Heart left ventricle (tissue), 16 donors: Measurements from ENCODE around the gene FETUB. TPM values are rescaled to one million over a fixed set of nuclear protein-coding genes. Genes with fewer than 3 reads are reported as not detected.
"Not testable (repeated sequence)": the region's sequence is repeated elsewhere in the genome, so short reads cannot be mapped to it uniquely, and the experiment has no call there.

Experiments
- ATAC-seq, 4 donors: fragments of 200-7000 bp; cut with Tn5 transposase; one replicate each; pipeline ENCODE4 v1.9.1; 2020 to 2022; ENCODE audit warnings: moderate library complexity in 4 of 4, mild to moderate bottlenecking in 3 of 4, moderate number of reproducible peaks in 1 of 4
- DNase-seq, 5 donors: peaks; one replicate each; pipeline ENCODE4 v3.0.0-alpha.2; 2020
- H3K27ac ChIP-seq, 12 donors: fragments of 200-600 bp; sonication (generic) in 4 of 12; one replicate each; pipeline versions ENCODE4 v1.5.0 to v1.8.0; 2016 to 2022; ENCODE audit warnings: mild to moderate bottlenecking in 2 of 12
- H3K27me3 ChIP-seq, 9 donors: fragments of 200-600 bp; sonication (generic) in 2 of 9; one replicate each; pipeline versions ENCODE4 v1.5.1 to v1.8.0; 2016 to 2022; ENCODE audit warnings: mild to moderate bottlenecking in 3 of 9
- H3K36me3 ChIP-seq, 9 donors: fragments of 200-600 bp; sonication (generic) in 2 of 9; one replicate each; pipeline versions ENCODE4 v1.5.0 to v1.8.0; 2018 to 2022; ENCODE audit warnings: mild to moderate bottlenecking in 2 of 9
- H3K4me1 ChIP-seq, 12 donors: fragments of 200-600 bp; sonication (generic) in 4 of 12; one replicate each; pipeline versions ENCODE4 v1.5.0 to v1.8.0; 2016 to 2022; ENCODE audit warnings: mild to moderate bottlenecking in 3 of 12
- H3K4me3 ChIP-seq, 12 donors: fragments of 200-600 bp; sonication (generic) in 4 of 12; one replicate each; pipeline versions ENCODE4 v1.5.0 to v1.8.0; 2017 to 2022; ENCODE audit warnings: mild to moderate bottlenecking in 9 of 12, moderate library complexity in 4 of 12
- H3K9me3 ChIP-seq, 12 donors: fragments of 200-600 bp; sonication (generic) in 4 of 12; one replicate each; pipeline versions ENCODE4 v1.5.0 to v1.8.0; 2016 to 2022; ENCODE audit warnings: mild to moderate bottlenecking in 1 of 12
- CTCF ChIP-seq, 12 donors: fragments of 200-600 bp; sonication (generic) in 4 of 12; IDR thresholded peaks; one replicate each; pipeline versions ENCODE4 v1.5.0 to v1.8.0; 2018 to 2022; ENCODE audit warnings: antibody characterized with exemption in 12 of 12, mild to moderate bottlenecking in 5 of 12
- POLR2A ChIP-seq, 2 donors: fragments of 450-650 bp; IDR thresholded peaks; one replicate each; pipeline ENCODE4 v1.6.1; 2017; ENCODE audit warnings: antibody characterized with exemption in 2 of 2, mild to moderate bottlenecking in 2 of 2, moderate library complexity in 2 of 2
- WGBS, 4 donors: extraction: QIAGEN DNeasy Blood & Tissue Kit in 2 of 4; methylation state at CpG; one replicate each; pipeline versions ENCODE4 v1.1.5 to v1.1.7; 2013 to 2018; 5-methylcytosine and 5-hydroxymethylcytosine counted together
- intact Hi-C, 10 donors: fragments of 100-400 bp; cut with DNase I; formaldehyde crosslinking; loops; one replicate each; pipeline versions ENCODE4 v1.11.1 to v1.14.2; 2022
- polyA plus RNA-seq, 2 donors: library from polyadenylated mRNA; stranded (reverse); fragments of 200-250 nt; gene quantifications; one replicate each; pipeline ENCODE4 v1.2.3, GENCODE V29; 2013
- total RNA-seq, 9 donors: library from RNA; depleted of rRNA in 2 of 9; stranded (reverse); fragments of >200 nt in 2 of 9; fragmentation: NEBNext Ultra II Directional in 3 of 9; extraction: Animal tissue kit (Norgen Biotek cat#: 25700) in 3 of 9; gene quantifications; one replicate each; pipeline versions ENCODE4 v1.1.0 to v1.2.4, GENCODE V29; 2016 to 2023
- donor health status: ischemic (EF 13 %, LVEDD 7.1; RV severe dilation, severe dysfunction).
- donor health status: healthy with polysubstance abuse.
- donor health status: DM: no; HTN: yes; CAD: no.
- donor health status: DM: no; HTN: no; CAD: no.
- donor health status: ischemic (EF 25% LVEDD 6.9; RV normal size, moderate dysfunction).
- donor health status: ischemic (EF 25% LVEDD 5.7; RV mildly dilated, moderate dysfunction).
- donor health status: healthy.
- donor health status: DM: yes; HTN: yes; CAD: no.
- donor health status: ischemic (EF 35%, LVEDD 5.7; RV mildly dilated, moderate dysfunction).
- donor health status: nonischemic (EF 11% LVEDD 7.7; RV severe dilation, severe dysfunction).
- donor health status: DM: yes; HTN: yes; CAD: no.
- donor health status: PGD.
- donor health status: ischemic (EF 29% LVEDD 5.4; RV normal size, mild dysfunction).
- donor health status: nonischemic (EF 23%, LVEDD 6.1; RV moderate dilation, normal function).

Gene FETUB
- total and polyA plus RNA-seq, 11 donors = 0.14 TPM; not detected in 10

GRCh38 chr3:186633481-186633880 is 6.7 kb upstream of the FETUB start:
- no peak for TF ChIP-seq CTCF (IDR thresholded peaks at IDR 0.05)
- no peak for TF ChIP-seq POLR2A (IDR thresholded peaks at IDR 0.05)
- H3K9me3 ChIP-seq = no peaks in the 10 kb centered on the region
- no peak for DNase-seq

GRCh38 chr3:186634207-186634606 is 6.0 kb upstream of the FETUB start:
- DNase-seq, intact Hi-C loops, ATAC-seq, H3K27me3 ChIP-seq, H3K9me3 ChIP-seq, H3K4me3 ChIP-seq, H3K36me3 ChIP-seq, H3K4me1 ChIP-seq, H3K27ac ChIP-seq: not testable (repeated sequence)
- WGBS, 4 donors = 87 to 91% (median 90%) methylated on average over 5 of the region's 5 CpGs

More at GRCh38 chr3:186633481-186633880, 6.7 kb upstream of the FETUB start:
- no peak for ATAC-seq
- H3K36me3 ChIP-seq = no peaks in the 10 kb centered on the region
- H3K4me1 ChIP-seq = no peaks in the 10 kb centered on the region
- no peak overlapping the region for H3K4me3 ChIP-seq
- intact Hi-C loops = no loop called here
- no peaks in the 10 kb centered on the region for H3K27me3 ChIP-seq
- no peak overlapping the region for H3K27ac ChIP-seq

GRCh38 chr3:186635532-186635931 is 4.7 kb upstream of the FETUB start:
- no peak overlapping the region for H3K4me3 ChIP-seq
- H3K27ac ChIP-seq = no peak overlapping the region
- no peaks in the 10 kb centered on the region for H3K9me3 ChIP-seq
- peaks cover 0 to 13% (median 5%) of the 10 kb centered on the region in 12 donors for H3K4me1 ChIP-seq
- no peak for DNase-seq
- no peaks in the 10 kb centered on the region for H3K27me3 ChIP-seq
- TF ChIP-seq POLR2A (IDR thresholded peaks at IDR 0.05) (no peak), CTCF (IDR thresholded peaks at IDR 0.05) (no peak)
- no peaks in the 10 kb centered on the region for H3K36me3 ChIP-seq
- intact Hi-C loops = no loop called here
- ATAC-seq = no peak
- WGBS, 4 donors = 82 to 93% (median 87%) methylated on average over 3 of the region's 3 CpGs

- Histone ChIP-seq H3K27me3 (no peaks in the 10 kb centered on the region), H3K36me3 (no peaks in the 10 kb centered on the region), H3K4me1 (peaks cover 0 to 18% (median 5%) of the 10 kb centered on the region in 12 donors), H3K27ac (no peak overlapping the region), H3K4me3 (no peak overlapping the region), H3K9me3 (no peaks in the 10 kb centered on the region)
- intact Hi-C loops = no loop called here
- no peak for TF ChIP-seq POLR2A (IDR thresholded peaks at IDR 0.05)
- TF ChIP-seq CTCF (IDR thresholded peaks at IDR 0.05) = no peak
- DNase-seq = no peak
- ATAC-seq = no peak
- 89 to 93% (median 92%) methylated on average over 7 of the region's 7 CpGs for WGBS, 4 donors
These were observed 3.7 kb upstream of the FETUB start for GRCh38 chr3:186636536-186636935.

GRCh38 chr3:186637686-186638085 is 2.5 kb upstream of the FETUB start:
- WGBS, 4 donors = 69 to 73% (median 71%) methylated on average over 3 of the region's 3 CpGs
- H3K27ac ChIP-seq = no peak overlapping the region
- no peaks in the 10 kb centered on the region for H3K27me3 ChIP-seq
- intact Hi-C loops = no loop called here
- H3K36me3 ChIP-seq = no peaks in the 10 kb centered on the region
- ATAC-seq (no peak), DNase-seq (no peak)
- H3K9me3 ChIP-seq = no peaks in the 10 kb centered on the region
- TF ChIP-seq POLR2A (IDR thresholded peaks at IDR 0.05) = no peak
- TF ChIP-seq CTCF (IDR thresholded peaks at IDR 0.05) = no peak
- peaks cover 0 to 18% (median 5%) of the 10 kb centered on the region in 12 donors for H3K4me1 ChIP-seq
- no peak overlapping the region for H3K4me3 ChIP-seq
